ENCODE measurements around the gene SEC14L5. TPM values are rescaled to one million over a fixed set of nuclear protein-coding genes. Genes with fewer than 3 reads are reported as not detected.

SEC14L5 gene
- total and polyA plus RNA-seq, 2 of the 4 experiments (the other 2 are of a cell fraction), result 0.07 TPM; not detected in 1

- in situ Hi-C loops (cut with MboI; ENCODE audit: low sequenced_read_pairs) (no loop called here), dilution Hi-C loops (cut with HindIII; ENCODE audit: low sequenced_read_pairs, unreplicated experiment) (no loop called here), intact Hi-C loops (cut with micrococcal nuclease) (no loop called here)
- Histone ChIP-seq H2BK120ac (ENCODE audit: low read depth, low read length) (no peak overlapping the region), H3K4me2 (ENCODE audit: low read depth, low read length) (no peak overlapping the region), H3K56ac (ENCODE audit: extremely low read depth, insufficient read depth, low read length) (no peak overlapping the region), H3K9me1 (ENCODE audit: insufficient read depth, low read length) (no peaks in the 10 kb centered on the region), H3K4me3 (ENCODE audit: insufficient read depth, low read depth, low read length) (no peak overlapping the region), H3K36me3 (ENCODE audit: control insufficient read depth, insufficient read depth, low read length) (no peaks in the 10 kb centered on the region), H2BK15ac (ENCODE audit: low read depth, low read length) (no peak overlapping the region), H3K18ac (ENCODE audit: low read depth, low read length) (no peak overlapping the region), H3K9ac (ENCODE audit: low read depth, low read length) (no peak overlapping the region), H2AK5ac (ENCODE audit: low read depth, low read length) (no peak overlapping the region), H4K8ac (ENCODE audit: low read depth in 2 of 2, low read length in 2 of 2) (no peak overlapping the region), H3K27me3 (ENCODE audit: control insufficient read depth, insufficient read depth, low read length) (peaks cover 31% of the 10 kb centered on the region), H3K4ac (ENCODE audit: low read depth, low read length) (no peak overlapping the region), H3K79me1 (ENCODE audit: low read depth in 1 of 2, low read length in 2 of 2) (no peaks in the 10 kb centered on the region), H4K5ac (ENCODE audit: low read depth, low read length) (no peak overlapping the region), H2BK5ac (ENCODE audit: low read depth, low read length, poor library complexity, severe bottlenecking) (no peak overlapping the region), H3K4me1 (ENCODE audit: control insufficient read depth, insufficient read depth, low read length) (no peaks in the 10 kb centered on the region), H3K14ac (replicated peaks; ENCODE audit: low read depth, low read length) (no peak overlapping the region), H4K91ac (ENCODE audit: insufficient read depth, low read depth, low read length) (no peak overlapping the region), H3K27ac (ENCODE audit: insufficient read depth, low read length) (no peak overlapping the region), H3K9me3 (ENCODE audit: control insufficient read depth, insufficient read depth, low read length) (no peaks in the 10 kb centered on the region), H2BK20ac (ENCODE audit: low read depth, low read length) (no peak overlapping the region), H2AK9ac (replicated peaks; ENCODE audit: low read depth, low read length, poor library complexity) (no peak overlapping the region), H4K20me1 (ENCODE audit: insufficient read depth, low read length) (no peaks in the 10 kb centered on the region), H3K23ac (ENCODE audit: low read depth, low read length) (no peak overlapping the region), H2AFZ (replicated peaks; ENCODE audit: low read length, poor library complexity) (peak overlapping the region; percentile 13)
- no CpG with 5 or more reads among the region's 10 CpGs for WGBS, 2 experiments (ENCODE audit: extremely low coverage in 2 of 2, insufficient read length in 1 of 2)
- TF ChIP-seq POLR2A (IDR thresholded peaks at IDR 0.05; ENCODE audit: low read depth, low read length) (no peak), RAD21 (IDR thresholded peaks at IDR 0.05; ENCODE audit: low read length) (no peak), SMC3 (IDR thresholded peaks at IDR 0.05; ENCODE audit: low read depth, low read length) (no peak), BHLHE40 (IDR thresholded peaks at IDR 0.05; ENCODE audit: low read depth, low read length) (no peak), NFE2L2 (IDR thresholded peaks at IDR 0.05; ENCODE audit: low read depth, low read length) (no peak), MAZ (IDR thresholded peaks at IDR 0.05; ENCODE audit: borderline replicate concordance, low read depth, low read length) (no peak), ELK1 (IDR thresholded peaks at IDR 0.05; ENCODE audit: borderline replicate concordance, low read depth, low read length) (no peak), RCOR1 (IDR thresholded peaks at IDR 0.05; ENCODE audit: insufficient replicate concordance, low read length) (no peak), MXI1 (IDR thresholded peaks at IDR 0.05; ENCODE audit: borderline replicate concordance, low read depth, low read length) (no peak), FOS (IDR thresholded peaks at IDR 0.05; ENCODE audit: low read depth, low read length) (no peak)
- DNase-seq (no peak), ATAC-seq (ENCODE audit: low read depth) (no peak)
- ChIA-PET POLR2A (ENCODE audit: unreplicated experiment) (no interaction called here), CTCF (no interaction called here)
- no TSS peak for BruUV-seq (replicated peaks)
These were observed 29.1 kb downstream of the SEC14L5 start for GRCh38 chr16:4987250-4987579.
